SK-N-SH (cell line): ENCODE results near the gene EDN1. TPM values are rescaled to one million over a fixed set of nuclear protein-coding genes. Genes with fewer than 3 reads are reported as not detected.
A peak's percentile ranks its signal among the peaks of the same experiment; 100 is the strongest.

Experiments
- CTCF ChIA-PET: fragments of 300-600, 350-600 bp; formaldehyde crosslinking; extraction: SDS; loops from one replicate; lab custom pipeline; 2021; lab: Yijun Ruan, JAX
- POLR2A ChIA-PET: fragments of 350-600 bp; sonication (Branson Sonifier 250); formaldehyde crosslinking; extraction: SDS; loops from one replicate; lab custom pipeline; 2020; ENCODE audit warnings: antibody characterized with exemption, inconsistent platforms; lab: Yijun Ruan, JAX
- DNase-seq: peaks from one replicate; pipeline ENCODE4 v3.0.0; 2012
- H2AFZ ChIP-seq: fragments of 200-600 bp; sonication (generic); 2 replicates; pipeline ENCODE4 v1.8.1; 2016; ENCODE audit warnings: antibody characterized with exemption, mild to moderate bottlenecking, low read depth
- H3F3A ChIP-seq: fragments of 200-600 bp; sonication (generic); replicated peaks from 2 replicates; pipeline ENCODE3; 2016; ENCODE audit warnings: antibody characterized with exemption, mild to moderate bottlenecking; ENCODE audit not compliant: insufficient read depth
- H3K27ac ChIP-seq, 2 experiments: fragments of 200-500 bp in 1 of 2; fragments of 200-600 bp in 1 of 2; sonication (Bioruptor generic) in 1 of 2; sonication (generic), shearing (Covaris generic) in 1 of 2; 2 replicates each; pipeline versions ENCODE4 v1.5.1 to v1.6.1; 2014 to 2016; ENCODE audit warnings: low read depth in 2 of 2, inconsistent platforms in 1 of 2, low read length in 1 of 2, mild to moderate bottlenecking in 1 of 2, mixed read lengths in 1 of 2
- H3K27me3 ChIP-seq: fragments of 200-600 bp; sonication (generic), shearing (Covaris generic); 2 replicates; pipeline ENCODE4 v1.6.1; 2016; ENCODE audit warnings: mixed run types; ENCODE audit not compliant: insufficient read depth
- H3K36me3 ChIP-seq, 2 experiments: fragments of 200-500 bp in 1 of 2; fragments of 200-600 bp in 1 of 2; sonication (Bioruptor generic) in 1 of 2; sonication (generic) in 1 of 2; replicated peaks in 1 of 2; 2 replicates each; pipeline versions ENCODE3 to v1.5.1; 2014 to 2016; ENCODE audit warnings: low read length in 1 of 2, mild to moderate bottlenecking in 1 of 2; ENCODE audit not compliant: insufficient read depth in 2 of 2, control insufficient read depth in 1 of 2
- H3K4me1 ChIP-seq, 2 experiments: fragments of 200-500 bp in 1 of 2; fragments of 200-600 bp in 1 of 2; sonication (Bioruptor generic) in 1 of 2; sonication (generic), shearing (Covaris generic) in 1 of 2; 2 replicates each; pipeline versions ENCODE4 v1.5.1 to v1.6.1; 2014 to 2016; ENCODE audit warnings: low read depth in 1 of 2, low read length in 1 of 2, mixed run types in 1 of 2; ENCODE audit not compliant: insufficient read depth in 2 of 2, control insufficient read depth in 1 of 2
- H3K4me2 ChIP-seq: fragments of 200-600 bp; sonication (generic), shearing (Covaris generic); 2 replicates; pipeline ENCODE4 v1.6.1; 2017; ENCODE audit warnings: mixed run types
- H3K4me3 ChIP-seq, 2 experiments: fragments of 200-500 bp in 1 of 2; fragments of 200-600 bp in 1 of 2; sonication (Bioruptor generic) in 1 of 2; sonication (generic), shearing (Covaris generic) in 1 of 2; 2 replicates each; pipeline versions ENCODE4 v1.5.1 to v1.8.1; 2014 to 2016; ENCODE audit warnings: low read depth in 2 of 2, inconsistent platforms in 1 of 2, low read length in 1 of 2, mild to moderate bottlenecking in 1 of 2, mixed read lengths in 1 of 2, moderate library complexity in 1 of 2
- H3K79me2 ChIP-seq: fragments of 200-600 bp; sonication (generic); 2 replicates; pipeline ENCODE4 v1.8.1; 2017; ENCODE audit warnings: mild to moderate bottlenecking; ENCODE audit not compliant: insufficient read depth
- H3K9ac ChIP-seq: fragments of 200-600 bp; sonication (generic); 2 replicates; pipeline ENCODE4 v1.6.1; 2017; ENCODE audit warnings: mixed run types
- H3K9me2 ChIP-seq: fragments of 200-600 bp; sonication (generic); 2 replicates; pipeline ENCODE4 v1.6.1; 2017; ENCODE audit warnings: mixed run types
- H3K9me3 ChIP-seq: fragments of 200-600 bp; sonication (generic); 2 replicates; pipeline ENCODE4 v1.6.1; 2017; ENCODE audit warnings: mixed run types, mild to moderate bottlenecking, moderate library complexity
- H4K20me1 ChIP-seq: fragments of 200-600 bp; sonication (generic); 2 replicates; pipeline ENCODE4 v1.6.1; 2017; ENCODE audit warnings: mild to moderate bottlenecking, mixed run types; ENCODE audit not compliant: insufficient read depth
- GABPA ChIP-seq: IDR thresholded peaks from 2 replicates; pipeline ENCODE4 v1.4.0; 2012; ENCODE audit warnings: low read depth, mild to moderate bottlenecking
- GATA2 ChIP-seq: sonication (generic); formaldehyde crosslinking; IDR thresholded peaks from 2 replicates; pipeline ENCODE4 v1.5.0; 2020; ENCODE audit warnings: mild to moderate bottlenecking, missing genetic modification reagents
- MEF2A ChIP-seq: IDR thresholded peaks from 2 replicates; pipeline ENCODE4 v1.4.0; 2012; ENCODE audit warnings: low read depth, borderline replicate concordance
- RAD21 ChIP-seq: IDR thresholded peaks from 2 replicates; pipeline ENCODE4 v1.6.1; 2012; ENCODE audit warnings: mild to moderate bottlenecking, low read length
- TEAD4 ChIP-seq: IDR thresholded peaks from 2 replicates; pipeline ENCODE4 v1.4.0; 2012; ENCODE audit warnings: mild to moderate bottlenecking, borderline replicate concordance; ENCODE audit not compliant: insufficient read depth
- WGBS: methylation state at CpG from one replicate; pipeline ENCODE4 v1.1.6; 2017; ENCODE audit warnings: low lambda C conversion rate; 5-methylcytosine and 5-hydroxymethylcytosine counted together
- polyA plus RNA-seq, 3 experiments: library from polyadenylated mRNA; depleted of rRNA; stranded (reverse); fragments of >200 nt; gene quantifications; 2 replicates each; pipeline ENCODE4 v1.2.3, GENCODE V29; 2012
- TF ChIP-seq, protein P1 (sequence below): IDR thresholded peaks from 2 replicates; pipeline ENCODE4 v1.4.0; 2012; ENCODE audit warnings: low read depth
- TF ChIP-seq, protein P2 (sequence below): IDR thresholded peaks from 2 replicates; pipeline ENCODE4 v1.6.1; 2012; ENCODE audit warnings: mild to moderate bottlenecking, low read depth, low read length, moderate library complexity
- TF ChIP-seq, protein P3 (sequence below): IDR thresholded peaks from 2 replicates; pipeline ENCODE4 v1.4.0; 2012; ENCODE audit warnings: low read depth, borderline replicate concordance
- TF ChIP-seq, protein P4 (sequence below): fragments of 150-350 bp; IDR thresholded peaks from 2 replicates; pipeline ENCODE4 v1.6.1; 2017; ENCODE audit warnings: antibody characterized with exemption, low read length, low read depth, borderline replicate concordance
- TF ChIP-seq, protein P5 (sequence below): fragments of 150-350 bp; IDR thresholded peaks from 2 replicates; pipeline ENCODE4 v1.6.1; 2016; ENCODE audit warnings: mild to moderate bottlenecking, low read depth, low read length

EDN1 gene
- polyA plus RNA-seq, 1 of the 3 experiments (the other 2 are of a cell fraction), result 1.3 TPM

DNA sequence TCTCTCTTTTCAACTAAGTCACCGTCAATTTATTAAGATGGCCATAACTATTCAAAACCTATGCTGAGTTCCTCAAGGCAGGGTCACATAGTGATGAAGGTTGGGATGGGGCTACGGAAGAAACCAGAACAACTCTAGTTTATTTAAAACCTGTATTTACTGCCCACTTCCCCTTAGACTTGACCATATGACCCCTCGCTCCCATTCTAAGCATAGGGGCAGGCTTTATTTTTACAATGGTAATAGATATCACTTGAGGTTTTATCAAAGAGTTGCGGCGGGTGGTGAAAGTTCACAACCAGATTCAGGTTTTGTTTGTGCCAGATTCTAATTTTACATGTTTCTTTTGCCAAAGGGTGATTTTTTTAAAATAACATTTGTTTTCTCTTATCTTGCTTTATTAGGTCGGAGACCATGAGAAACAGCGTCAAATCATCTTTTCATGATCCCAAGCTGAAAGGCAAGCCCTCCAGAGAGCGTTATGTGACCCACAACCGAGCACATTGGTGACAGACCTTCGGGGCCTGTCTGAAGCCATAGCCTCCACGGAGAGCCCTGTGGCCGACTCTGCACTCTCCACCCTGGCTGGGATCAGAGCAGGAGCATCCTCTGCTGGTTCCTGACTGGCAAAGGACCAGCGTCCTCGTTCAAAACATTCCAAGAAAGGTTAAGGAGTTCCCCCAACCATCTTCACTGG lies 5.5 kb downstream of the EDN1 start:
- Histone ChIP-seq H3K4me1 (peaks cover 3 to 12% of the 10 kb centered on the region in 2 experiments; a peak in 2 of 4 replicates), H3K27me3 (no peaks in the 10 kb centered on the region), H3K4me2 (peak overlapping the region; percentile 51), H3K27ac (peak overlapping the region; percentile 62 to 63; a peak in 3 of 4 replicates), H3K36me3 (peaks cover 3% of the 10 kb centered on the region in 2 experiments), H3K9me3 (no peaks in the 10 kb centered on the region), H3K9ac (peak overlapping the region; percentile 17; the same call in 1 of the 2 replicates), H3K9me2 (no peaks in the 10 kb centered on the region), H3F3A (peaks cover 6% of the 10 kb centered on the region), H3K4me3 (peak overlapping the region in 1 of 2 experiments; percentile 25; a peak in 1 of 4 replicates), H3K79me2 (peaks cover 19% of the 10 kb centered on the region; the same call in 1 of the 2 replicates), H4K20me1 (no peaks in the 10 kb centered on the region), H2AFZ (peak overlapping the region; percentile 47)
- ChIA-PET POLR2A (no interaction called here), CTCF (interaction anchor here (7.5 kb wide), 1 partner anchor 309 kb away, joined by 91 read pairs; no protein-coding TSS in a partner anchor)
- TF ChIP-seq RAD21 (no peak), MEF2A (no peak), TEAD4 (no peak), GABPA (no peak), GATA2 (CRISPR knock-in tag) (no peak)
- TF ChIP-seq, protein P1, sequence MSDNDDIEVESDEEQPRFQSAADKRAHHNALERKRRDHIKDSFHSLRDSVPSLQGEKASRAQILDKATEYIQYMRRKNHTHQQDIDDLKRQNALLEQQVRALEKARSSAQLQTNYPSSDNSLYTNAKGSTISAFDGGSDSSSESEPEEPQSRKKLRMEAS, result no peak
- TF ChIP-seq, protein P2, sequence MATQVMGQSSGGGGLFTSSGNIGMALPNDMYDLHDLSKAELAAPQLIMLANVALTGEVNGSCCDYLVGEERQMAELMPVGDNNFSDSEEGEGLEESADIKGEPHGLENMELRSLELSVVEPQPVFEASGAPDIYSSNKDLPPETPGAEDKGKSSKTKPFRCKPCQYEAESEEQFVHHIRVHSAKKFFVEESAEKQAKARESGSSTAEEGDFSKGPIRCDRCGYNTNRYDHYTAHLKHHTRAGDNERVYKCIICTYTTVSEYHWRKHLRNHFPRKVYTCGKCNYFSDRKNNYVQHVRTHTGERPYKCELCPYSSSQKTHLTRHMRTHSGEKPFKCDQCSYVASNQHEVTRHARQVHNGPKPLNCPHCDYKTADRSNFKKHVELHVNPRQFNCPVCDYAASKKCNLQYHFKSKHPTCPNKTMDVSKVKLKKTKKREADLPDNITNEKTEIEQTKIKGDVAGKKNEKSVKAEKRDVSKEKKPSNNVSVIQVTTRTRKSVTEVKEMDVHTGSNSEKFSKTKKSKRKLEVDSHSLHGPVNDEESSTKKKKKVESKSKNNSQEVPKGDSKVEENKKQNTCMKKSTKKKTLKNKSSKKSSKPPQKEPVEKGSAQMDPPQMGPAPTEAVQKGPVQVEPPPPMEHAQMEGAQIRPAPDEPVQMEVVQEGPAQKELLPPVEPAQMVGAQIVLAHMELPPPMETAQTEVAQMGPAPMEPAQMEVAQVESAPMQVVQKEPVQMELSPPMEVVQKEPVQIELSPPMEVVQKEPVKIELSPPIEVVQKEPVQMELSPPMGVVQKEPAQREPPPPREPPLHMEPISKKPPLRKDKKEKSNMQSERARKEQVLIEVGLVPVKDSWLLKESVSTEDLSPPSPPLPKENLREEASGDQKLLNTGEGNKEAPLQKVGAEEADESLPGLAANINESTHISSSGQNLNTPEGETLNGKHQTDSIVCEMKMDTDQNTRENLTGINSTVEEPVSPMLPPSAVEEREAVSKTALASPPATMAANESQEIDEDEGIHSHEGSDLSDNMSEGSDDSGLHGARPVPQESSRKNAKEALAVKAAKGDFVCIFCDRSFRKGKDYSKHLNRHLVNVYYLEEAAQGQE, result no peak
- TF ChIP-seq, protein P3, sequence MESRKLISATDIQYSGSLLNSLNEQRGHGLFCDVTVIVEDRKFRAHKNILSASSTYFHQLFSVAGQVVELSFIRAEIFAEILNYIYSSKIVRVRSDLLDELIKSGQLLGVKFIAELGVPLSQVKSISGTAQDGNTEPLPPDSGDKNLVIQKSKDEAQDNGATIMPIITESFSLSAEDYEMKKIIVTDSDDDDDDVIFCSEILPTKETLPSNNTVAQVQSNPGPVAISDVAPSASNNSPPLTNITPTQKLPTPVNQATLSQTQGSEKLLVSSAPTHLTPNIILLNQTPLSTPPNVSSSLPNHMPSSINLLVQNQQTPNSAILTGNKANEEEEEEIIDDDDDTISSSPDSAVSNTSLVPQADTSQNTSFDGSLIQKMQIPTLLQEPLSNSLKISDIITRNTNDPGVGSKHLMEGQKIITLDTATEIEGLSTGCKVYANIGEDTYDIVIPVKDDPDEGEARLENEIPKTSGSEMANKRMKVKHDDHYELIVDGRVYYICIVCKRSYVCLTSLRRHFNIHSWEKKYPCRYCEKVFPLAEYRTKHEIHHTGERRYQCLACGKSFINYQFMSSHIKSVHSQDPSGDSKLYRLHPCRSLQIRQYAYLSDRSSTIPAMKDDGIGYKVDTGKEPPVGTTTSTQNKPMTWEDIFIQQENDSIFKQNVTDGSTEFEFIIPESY, result no peak
- TF ChIP-seq, protein P4, sequence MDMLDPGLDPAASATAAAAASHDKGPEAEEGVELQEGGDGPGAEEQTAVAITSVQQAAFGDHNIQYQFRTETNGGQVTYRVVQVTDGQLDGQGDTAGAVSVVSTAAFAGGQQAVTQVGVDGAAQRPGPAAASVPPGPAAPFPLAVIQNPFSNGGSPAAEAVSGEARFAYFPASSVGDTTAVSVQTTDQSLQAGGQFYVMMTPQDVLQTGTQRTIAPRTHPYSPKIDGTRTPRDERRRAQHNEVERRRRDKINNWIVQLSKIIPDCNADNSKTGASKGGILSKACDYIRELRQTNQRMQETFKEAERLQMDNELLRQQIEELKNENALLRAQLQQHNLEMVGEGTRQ, result no peak
- TF ChIP-seq, protein P5, sequence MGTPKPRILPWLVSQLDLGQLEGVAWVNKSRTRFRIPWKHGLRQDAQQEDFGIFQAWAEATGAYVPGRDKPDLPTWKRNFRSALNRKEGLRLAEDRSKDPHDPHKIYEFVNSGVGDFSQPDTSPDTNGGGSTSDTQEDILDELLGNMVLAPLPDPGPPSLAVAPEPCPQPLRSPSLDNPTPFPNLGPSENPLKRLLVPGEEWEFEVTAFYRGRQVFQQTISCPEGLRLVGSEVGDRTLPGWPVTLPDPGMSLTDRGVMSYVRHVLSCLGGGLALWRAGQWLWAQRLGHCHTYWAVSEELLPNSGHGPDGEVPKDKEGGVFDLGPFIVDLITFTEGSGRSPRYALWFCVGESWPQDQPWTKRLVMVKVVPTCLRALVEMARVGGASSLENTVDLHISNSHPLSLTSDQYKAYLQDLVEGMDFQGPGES, result no peak
- no peak for DNase-seq
- 74% methylated on average over 11 of the region's 14 CpGs for WGBS
